ENCODE data around the gene STAT6.
A peak's percentile ranks its signal among the peaks of the same experiment; 100 is the strongest.

The STAT6 gene

GRCh38 chr12:57111031-57111734 is at the start of gene STAT6:
Gene STAT6, minus strand, starts transcription at chr12:57111362. Its CDS starts 3,084 bp downstream, at chr12:57108278.
- peak within 1 kb of the TSS; percentile 95 for H3K27ac Mint-ChIP-seq
- H3K4me1 Mint-ChIP-seq = peaks cover 45% of the 10 kb centered on the region
- H3K4me3 Mint-ChIP-seq = peak within 1 kb of the TSS; percentile 92
- peaks cover 10% of the 10 kb centered on the region for H3K36me3 Mint-ChIP-seq
- no peaks in the 10 kb centered on the region for H3K27me3 Mint-ChIP-seq
- H3K9me3 Mint-ChIP-seq = no peaks in the 10 kb centered on the region

- no peak overlapping the region for H3K4me3 Mint-ChIP-seq
- peaks cover 8% of the 10 kb centered on the region for H3K4me1 Mint-ChIP-seq
- no peaks in the 10 kb centered on the region for H3K27me3 Mint-ChIP-seq
- H3K36me3 Mint-ChIP-seq = no peaks in the 10 kb centered on the region
- no peak overlapping the region for H3K27ac Mint-ChIP-seq
- no peaks in the 10 kb centered on the region for H3K9me3 Mint-ChIP-seq
Observed at GRCh38 chr12:57160741-57161140, 49.6 kb upstream of the STAT6 start.

- Mint-ChIP-seq H3K36me3 (peaks cover 2% of the 10 kb centered on the region), H3K4me1 (peaks cover 8% of the 10 kb centered on the region), H3K9me3 (no peaks in the 10 kb centered on the region), H3K27ac (no peak overlapping the region), H3K27me3 (no peaks in the 10 kb centered on the region), H3K4me3 (no peak overlapping the region)
Observed at GRCh38 chr12:57160040-57160439, 48.9 kb upstream of the STAT6 start.

- H3K36me3 Mint-ChIP-seq = peaks cover 2% of the 10 kb centered on the region
- H3K4me3 Mint-ChIP-seq = no peak overlapping the region
- H3K27ac Mint-ChIP-seq = no peak overlapping the region
- peaks cover 8% of the 10 kb centered on the region for H3K4me1 Mint-ChIP-seq
- no peaks in the 10 kb centered on the region for H3K27me3 Mint-ChIP-seq
- H3K9me3 Mint-ChIP-seq = no peaks in the 10 kb centered on the region
Observed at GRCh38 chr12:57159311-57159710, 48.1 kb upstream of the STAT6 start.

- Mint-ChIP-seq H3K36me3 (peaks cover 2% of the 10 kb centered on the region), H3K9me3 (no peaks in the 10 kb centered on the region), H3K4me1 (peaks cover 8% of the 10 kb centered on the region), H3K27ac (no peak overlapping the region), H3K27me3 (no peaks in the 10 kb centered on the region), H3K4me3 (no peak overlapping the region)
Observed at GRCh38 chr12:57158665-57159064, 47.5 kb upstream of the STAT6 start.

- no peak overlapping the region for H3K4me3 Mint-ChIP-seq
- no peaks in the 10 kb centered on the region for H3K27me3 Mint-ChIP-seq
- no peaks in the 10 kb centered on the region for H3K9me3 Mint-ChIP-seq
- H3K27ac Mint-ChIP-seq = no peak overlapping the region
- peaks cover 8% of the 10 kb centered on the region for H3K4me1 Mint-ChIP-seq
- peaks cover 2% of the 10 kb centered on the region for H3K36me3 Mint-ChIP-seq
Observed at GRCh38 chr12:57158186-57158585, 47.0 kb upstream of the STAT6 start.

- Mint-ChIP-seq H3K36me3 (peaks cover 2% of the 10 kb centered on the region), H3K9me3 (no peaks in the 10 kb centered on the region), H3K4me3 (no peak overlapping the region), H3K27ac (no peak overlapping the region), H3K4me1 (peaks cover 8% of the 10 kb centered on the region), H3K27me3 (no peaks in the 10 kb centered on the region)
Observed at GRCh38 chr12:57157588-57158173, 46.5 kb upstream of the STAT6 start.

GRCh38 chr12:57156701-57157403 is 45.7 kb upstream of the STAT6 start:
- Mint-ChIP-seq H3K27ac (peak overlapping the region; percentile 68), H3K9me3 (no peaks in the 10 kb centered on the region), H3K27me3 (no peaks in the 10 kb centered on the region), H3K36me3 (peaks cover 2% of the 10 kb centered on the region), H3K4me1 (peaks cover 8% of the 10 kb centered on the region), H3K4me3 (no peak overlapping the region)

- no peak overlapping the region for H3K27ac Mint-ChIP-seq
- H3K27me3 Mint-ChIP-seq = no peaks in the 10 kb centered on the region
- no peak overlapping the region for H3K4me3 Mint-ChIP-seq
- H3K36me3 Mint-ChIP-seq = peaks cover 2% of the 10 kb centered on the region
- no peaks in the 10 kb centered on the region for H3K9me3 Mint-ChIP-seq
- peaks cover 8% of the 10 kb centered on the region for H3K4me1 Mint-ChIP-seq
Observed at GRCh38 chr12:57154804-57155434, 43.8 kb upstream of the STAT6 start.

- no peak overlapping the region for H3K27ac Mint-ChIP-seq
- H3K9me3 Mint-ChIP-seq = no peaks in the 10 kb centered on the region
- H3K27me3 Mint-ChIP-seq = no peaks in the 10 kb centered on the region
- no peak overlapping the region for H3K4me3 Mint-ChIP-seq
- peaks cover 8% of the 10 kb centered on the region for H3K4me1 Mint-ChIP-seq
- H3K36me3 Mint-ChIP-seq = peaks cover 4% of the 10 kb centered on the region
Observed at GRCh38 chr12:57154076-57154475, 42.9 kb upstream of the STAT6 start.

- no peaks in the 10 kb centered on the region for H3K27me3 Mint-ChIP-seq
- peaks cover 8% of the 10 kb centered on the region for H3K4me1 Mint-ChIP-seq
- H3K36me3 Mint-ChIP-seq = peaks cover 4% of the 10 kb centered on the region
- no peak overlapping the region for H3K4me3 Mint-ChIP-seq
- H3K27ac Mint-ChIP-seq = no peak overlapping the region
- H3K9me3 Mint-ChIP-seq = no peaks in the 10 kb centered on the region
Observed at GRCh38 chr12:57153415-57153997, 42.3 kb upstream of the STAT6 start.

GRCh38 chr12:57152639-57153038 is 41.5 kb upstream of the STAT6 start:
- no peaks in the 10 kb centered on the region for H3K27me3 Mint-ChIP-seq
- H3K27ac Mint-ChIP-seq = no peak overlapping the region
- no peak overlapping the region for H3K4me3 Mint-ChIP-seq
- no peaks in the 10 kb centered on the region for H3K9me3 Mint-ChIP-seq
- peaks cover 2% of the 10 kb centered on the region for H3K4me1 Mint-ChIP-seq
- peaks cover 4% of the 10 kb centered on the region for H3K36me3 Mint-ChIP-seq

- peaks cover 4% of the 10 kb centered on the region for H3K36me3 Mint-ChIP-seq
- no peaks in the 10 kb centered on the region for H3K4me1 Mint-ChIP-seq
- H3K9me3 Mint-ChIP-seq = no peaks in the 10 kb centered on the region
- no peak overlapping the region for H3K4me3 Mint-ChIP-seq
- no peak overlapping the region for H3K27ac Mint-ChIP-seq
- H3K27me3 Mint-ChIP-seq = no peaks in the 10 kb centered on the region
Observed at GRCh38 chr12:57151741-57152630, 40.8 kb upstream of the STAT6 start.

GRCh38 chr12:57150400-57151000 is 39.3 kb upstream of the STAT6 start:
- Mint-ChIP-seq H3K4me1 (no peaks in the 10 kb centered on the region), H3K4me3 (no peak overlapping the region), H3K9me3 (no peaks in the 10 kb centered on the region), H3K27me3 (no peaks in the 10 kb centered on the region), H3K27ac (no peak overlapping the region), H3K36me3 (peaks cover 4% of the 10 kb centered on the region)
